HG03575 (cell line): ENCODE data around the gene TBCB.
"Not testable (repeated sequence)": the region's sequence is repeated elsewhere in the genome, so short reads cannot be mapped to it uniquely, and the experiment has no call there.

Experiments
- ATAC-seq: cut with Tn5 transposase; IDR thresholded peaks from one replicate; pipeline ENCODE4 v1.9.1; 2021; ENCODE audit not compliant: unreplicated experiment, insufficient number of reproducible peaks, low FRiP score; ENCODE audit errors: extremely low read depth

Gene TBCB

DNA sequence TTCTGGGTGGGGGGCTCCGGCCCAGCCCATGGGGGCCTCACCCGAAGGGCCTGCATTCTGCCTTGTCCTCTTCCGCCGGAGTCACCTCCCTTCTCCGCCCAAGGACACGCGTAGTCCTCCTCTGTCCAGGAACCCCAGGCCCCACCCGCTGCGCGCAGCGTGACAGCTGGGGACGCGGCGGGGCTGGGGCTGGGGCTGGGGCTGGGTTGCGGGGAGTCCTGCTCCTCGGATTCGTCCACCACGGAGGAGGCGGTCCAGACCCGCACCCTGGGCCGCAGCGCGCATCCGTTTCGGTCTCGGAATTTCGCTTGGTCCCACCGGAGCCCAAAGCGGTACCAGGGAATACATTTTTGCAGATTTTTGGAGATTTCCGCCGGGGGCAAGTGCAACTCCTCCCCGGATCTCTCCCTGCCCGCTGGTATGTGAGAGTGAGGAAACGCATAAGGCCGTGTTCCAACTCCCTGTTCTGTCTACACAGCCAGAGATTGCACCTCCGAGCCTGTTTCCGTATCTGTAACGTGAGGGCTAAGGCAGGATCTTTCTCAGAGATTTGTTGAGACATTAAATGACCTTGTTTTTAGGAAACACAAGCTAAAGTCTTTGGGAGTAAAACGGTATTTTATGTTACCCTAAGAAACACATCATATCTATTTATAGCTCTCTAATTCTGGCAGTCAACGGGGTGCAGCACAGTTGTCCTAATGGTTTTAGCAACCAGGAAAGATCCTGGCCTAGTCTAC is 37.3 kb downstream of the TBCB start, which contains the start of gene COX7A1:
TSS of gene COX7A1 (minus strand) at position 96 of the 740 bp plus-strand sequence. CDS start at position 56, 40 bp downstream.
- no peak for ATAC-seq

DNA sequence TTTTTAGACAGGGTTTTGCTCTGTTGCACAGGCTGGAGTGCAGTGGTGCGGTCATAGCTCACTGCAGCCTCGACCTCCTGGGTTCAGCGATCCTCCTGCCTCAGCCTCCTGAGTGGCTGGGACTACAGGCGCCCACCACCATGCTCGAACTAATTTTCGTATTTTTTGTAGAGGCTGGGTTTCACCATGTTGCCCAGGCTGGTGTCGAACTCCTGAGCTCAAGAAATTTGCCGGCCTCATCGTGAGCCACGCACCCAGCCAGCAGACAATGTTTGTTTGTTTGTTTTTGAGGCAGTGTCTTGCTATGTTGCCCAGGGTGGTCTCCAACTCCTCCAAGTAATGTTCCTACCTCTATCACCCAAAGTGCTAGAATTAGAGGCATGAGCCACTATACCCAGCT is 37.9 kb downstream of the TBCB start:
- ATAC-seq, result no peak

DNA sequence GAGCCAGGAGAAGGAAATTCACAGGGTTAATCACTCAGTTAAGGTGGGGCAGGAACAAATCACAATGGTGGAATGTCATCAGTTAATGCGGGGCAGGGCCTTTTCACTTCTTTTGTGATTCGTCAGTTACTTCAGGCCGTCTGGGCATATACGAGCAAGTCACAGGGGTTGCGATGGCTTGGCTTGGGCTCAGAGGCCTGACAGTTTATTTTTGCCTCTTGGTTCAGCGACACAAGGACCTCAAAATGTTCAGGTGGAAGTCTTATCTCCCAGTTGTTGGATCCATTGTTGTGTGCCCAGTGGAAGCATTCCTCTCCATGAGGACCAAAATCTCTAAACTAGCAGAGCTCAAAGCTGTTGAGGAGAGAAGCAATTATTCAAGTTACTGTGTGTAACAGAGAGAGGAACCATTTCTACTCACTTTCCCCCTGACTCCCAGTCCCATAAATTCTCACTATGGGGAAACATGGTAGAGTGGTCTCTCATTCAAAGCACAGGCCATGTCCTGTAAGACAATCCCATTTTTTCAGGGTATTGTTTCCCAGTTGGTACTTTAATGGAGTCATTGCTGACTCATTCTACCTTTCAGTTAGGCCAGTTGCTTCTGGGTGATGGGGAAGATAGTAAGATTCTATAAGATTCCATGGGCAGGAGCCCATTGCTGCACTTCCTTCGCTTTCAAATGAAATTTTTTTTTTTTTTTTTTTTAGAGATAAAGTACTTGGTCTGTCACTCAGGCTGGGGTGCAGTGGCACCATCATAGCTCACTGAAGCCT is 45.7 kb downstream of the TBCB start:
- no peak for ATAC-seq

DNA sequence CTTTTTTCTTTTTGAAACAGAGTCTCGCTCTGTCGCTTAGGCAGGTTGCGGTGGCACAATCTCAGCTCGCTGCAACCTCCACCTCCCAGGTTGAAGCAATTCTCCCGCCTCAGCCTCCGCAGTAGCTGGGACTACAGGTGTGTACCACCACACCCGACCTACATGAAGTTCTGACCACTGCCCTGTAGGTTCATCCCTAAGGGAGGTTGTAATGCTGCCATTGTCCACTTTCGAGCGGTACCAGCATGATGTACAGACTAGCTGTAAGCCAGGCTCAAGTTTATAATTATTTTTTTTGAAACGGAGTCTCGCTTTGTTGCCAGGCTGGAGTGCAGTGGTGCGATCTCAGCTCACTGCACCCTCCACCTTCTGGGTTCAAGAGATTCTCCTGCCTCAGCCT is 48.5 kb downstream of the TBCB start:
- no peak for ATAC-seq

DNA sequence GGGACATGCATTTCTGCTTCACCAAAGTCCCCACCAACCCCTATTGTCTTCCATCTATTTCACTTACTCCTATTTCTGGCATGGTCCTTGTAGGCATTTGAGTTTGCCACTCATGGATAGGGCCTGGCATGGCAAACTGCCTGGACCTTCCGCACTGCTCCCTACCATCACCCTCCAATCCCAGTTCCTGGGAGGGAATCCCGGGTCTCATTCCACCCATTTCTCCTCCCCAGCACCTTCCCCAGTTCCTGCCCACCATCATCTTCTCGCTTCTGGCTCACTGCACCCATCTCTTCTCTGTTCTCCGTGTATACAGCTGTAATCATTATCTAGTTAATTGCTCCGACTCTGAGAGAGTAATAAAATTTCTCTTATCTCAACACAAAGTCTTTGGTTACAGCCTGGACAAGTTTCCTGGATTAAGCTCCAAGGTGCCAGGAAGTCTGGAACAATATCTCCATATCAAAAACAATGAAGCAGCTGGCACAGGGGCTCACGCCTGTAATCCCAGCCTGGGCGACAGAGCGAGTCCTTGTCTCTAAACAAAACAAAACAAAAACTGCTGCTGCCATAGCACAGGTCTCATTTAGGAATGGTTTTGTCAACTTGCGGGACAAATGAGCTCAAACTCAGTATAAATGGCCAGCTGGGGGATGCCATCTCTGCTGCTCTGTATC is 54.0 kb downstream of the TBCB start:
- no peak for ATAC-seq

DNA sequence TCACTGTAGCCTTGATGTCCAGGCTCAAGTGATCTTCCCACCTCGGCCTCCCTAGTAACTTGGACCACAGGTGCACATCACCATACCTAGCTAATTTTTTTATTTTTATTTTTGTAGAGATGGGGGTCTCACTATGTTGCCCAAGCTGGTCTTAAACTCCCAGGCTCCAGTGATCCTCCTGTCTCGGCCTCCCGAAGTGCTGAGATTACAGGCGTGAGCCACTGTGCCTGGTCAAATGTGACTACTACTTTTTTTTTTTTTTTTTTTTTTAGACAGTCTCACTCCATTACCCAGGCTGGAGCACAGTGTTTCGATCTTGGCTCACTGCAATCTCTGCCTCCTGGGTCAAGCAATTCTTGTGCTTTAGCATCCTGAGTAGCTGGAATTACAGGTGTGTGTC is 57.6 kb downstream of the TBCB start:
- no peak for ATAC-seq

DNA sequence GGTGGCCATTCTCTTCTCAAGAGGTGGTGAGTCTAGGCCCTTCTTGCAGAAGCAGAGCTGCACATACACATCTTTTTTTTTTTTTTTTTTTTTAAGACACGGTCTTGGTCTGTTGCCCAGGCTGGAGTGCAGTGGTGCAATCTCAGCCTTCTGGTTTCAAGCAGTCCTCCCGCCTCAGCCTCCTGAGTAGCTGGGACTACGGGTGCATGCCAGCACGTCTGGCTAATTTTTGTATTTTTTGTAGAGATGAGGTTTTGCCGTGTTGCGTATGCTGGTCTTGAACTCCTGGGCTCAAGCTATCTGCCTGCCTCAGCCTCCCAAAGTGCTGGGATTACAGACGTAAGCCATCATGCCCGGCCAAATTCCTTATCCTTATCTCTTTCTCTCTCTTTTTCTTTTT is 58.6 kb downstream of the TBCB start:
- ATAC-seq, result not testable (repeated sequence)
